Right lobe of liver (tissue), 6 donors: ENCODE measurements around the gene DTNB. TPM values are rescaled to one million over a fixed set of nuclear protein-coding genes. Genes with fewer than 3 reads are reported as not detected.

Experiments
- ATAC-seq, 4 donors: fragments of 200-7000 bp; cut with Tn5 transposase; one replicate each; pipeline ENCODE4 v1.9.1; 2020; ENCODE audit warnings: mild to moderate bottlenecking in 4 of 4, moderate library complexity in 4 of 4
- DNase-seq, 3 donors: peaks; one replicate each; pipeline ENCODE4 v3.0.0-alpha.2; 2020
- H3K27ac ChIP-seq, 3 donors: fragments of 200-600 bp; one replicate each; pipeline ENCODE4 v1.8.0; 2022
- H3K27me3 ChIP-seq, 2 donors: fragments of 200-600 bp; one replicate each; pipeline ENCODE4 v1.8.0; 2022
- H3K36me3 ChIP-seq, 4 donors: fragments of 200-600 bp; sonication (generic) in 1 of 4; one replicate each; pipeline versions ENCODE4 v1.5.1 to v1.8.0; 2017 to 2022; ENCODE audit warnings: control low read depth in 1 of 4
- H3K4me1 ChIP-seq, 4 donors: fragments of 200-600 bp; sonication (generic) in 1 of 4; one replicate each; pipeline versions ENCODE4 v1.5.1 to v1.8.0; 2017 to 2022; ENCODE audit warnings: control low read depth in 1 of 4
- H3K4me3 ChIP-seq, 3 donors: fragments of 200-600 bp; one replicate each; pipeline ENCODE4 v1.8.0; 2022
- H3K9me3 ChIP-seq, 4 donors: fragments of 200-600 bp; sonication (generic) in 1 of 4; one replicate each; pipeline versions ENCODE4 v1.5.1 to v1.8.0; 2017 to 2022; ENCODE audit warnings: control low read depth in 1 of 4
- POLR2A ChIP-seq: fragments of 450-650 bp; IDR thresholded peaks from one replicate; pipeline ENCODE4 v1.6.1; 2017; ENCODE audit warnings: antibody characterized with exemption, mild to moderate bottlenecking
- WGBS: methylation state at CpG from one replicate; pipeline ENCODE4 v1.1.6; 2018; ENCODE audit warnings: low coverage, low lambda C conversion rate; ENCODE audit not compliant: insufficient coverage; ENCODE audit errors: missing lambda C conversion rate; 5-methylcytosine and 5-hydroxymethylcytosine counted together
- intact Hi-C, 2 donors: fragments of 100-400 bp; cut with DNase I; formaldehyde crosslinking; loops; one replicate each; pipeline versions ENCODE4 v1.11.2 to v1.14.1; 2022
- total RNA-seq, 6 experiments: library from RNA; depleted of rRNA in 2 of 6; stranded (reverse); fragments of >200 nt in 2 of 6; fragmentation: NEBNext Ultra II Directional in 3 of 6; extraction: Animal tissue kit (Norgen Biotek cat#: 25700) in 3 of 6; gene quantifications; one replicate each; pipeline versions ENCODE4 v1.1.0 to v1.2.4, GENCODE V29; 2016 to 2023
- TF ChIP-seq, protein P1 (sequence below), 4 donors: fragments of 200-600 bp in 3 of 4; fragments of 450-650 bp in 1 of 4; IDR thresholded peaks; one replicate each; pipeline versions ENCODE4 v1.5.1 to v1.8.0; 2016 to 2022; ENCODE audit warnings: antibody characterized with exemption in 4 of 4, mild to moderate bottlenecking in 2 of 4
- donor health status: DM: no; HTN: yes; CAD: no.
- donor health status: DM: no; HTN: no; CAD: no.
- donor health status: DM: no; HTN: no; CAD: no.
- donor health status: DM: no; HTN: yes; CAD: no.
- donor health status: DM: no; HTN: yes; CAD: no.

Gene DTNB
- total RNA-seq, 6 experiments from 2014 or later: 7.0 to 10.3 (median 8.8) TPM

DNA sequence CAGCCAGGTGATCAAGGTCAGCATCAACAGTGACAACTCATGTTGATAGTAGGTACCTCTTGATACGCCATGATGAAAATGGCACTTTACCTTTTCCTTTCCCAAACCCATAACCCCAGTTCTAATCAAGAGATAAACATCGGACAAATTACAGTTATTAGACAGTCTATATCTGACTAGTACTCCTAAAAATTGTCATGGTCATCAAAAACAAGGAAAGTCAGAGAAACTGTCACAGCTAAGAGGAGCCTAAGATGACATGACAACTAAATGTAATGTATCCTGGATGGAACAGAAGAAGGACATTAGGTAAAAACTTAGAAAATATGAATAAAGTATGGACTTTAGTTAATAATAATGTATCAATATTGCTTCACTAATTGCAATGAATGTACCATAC lies 234.6 kb downstream of the DTNB start:
- no peaks in the 10 kb centered on the region for H3K4me1 ChIP-seq
- no peak for TF ChIP-seq POLR2A
- TF ChIP-seq, protein P1, sequence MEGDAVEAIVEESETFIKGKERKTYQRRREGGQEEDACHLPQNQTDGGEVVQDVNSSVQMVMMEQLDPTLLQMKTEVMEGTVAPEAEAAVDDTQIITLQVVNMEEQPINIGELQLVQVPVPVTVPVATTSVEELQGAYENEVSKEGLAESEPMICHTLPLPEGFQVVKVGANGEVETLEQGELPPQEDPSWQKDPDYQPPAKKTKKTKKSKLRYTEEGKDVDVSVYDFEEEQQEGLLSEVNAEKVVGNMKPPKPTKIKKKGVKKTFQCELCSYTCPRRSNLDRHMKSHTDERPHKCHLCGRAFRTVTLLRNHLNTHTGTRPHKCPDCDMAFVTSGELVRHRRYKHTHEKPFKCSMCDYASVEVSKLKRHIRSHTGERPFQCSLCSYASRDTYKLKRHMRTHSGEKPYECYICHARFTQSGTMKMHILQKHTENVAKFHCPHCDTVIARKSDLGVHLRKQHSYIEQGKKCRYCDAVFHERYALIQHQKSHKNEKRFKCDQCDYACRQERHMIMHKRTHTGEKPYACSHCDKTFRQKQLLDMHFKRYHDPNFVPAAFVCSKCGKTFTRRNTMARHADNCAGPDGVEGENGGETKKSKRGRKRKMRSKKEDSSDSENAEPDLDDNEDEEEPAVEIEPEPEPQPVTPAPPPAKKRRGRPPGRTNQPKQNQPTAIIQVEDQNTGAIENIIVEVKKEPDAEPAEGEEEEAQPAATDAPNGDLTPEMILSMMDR (IDR thresholded peaks at IDR 0.05): no peak
- H3K27me3 ChIP-seq: no peaks in the 10 kb centered on the region
- no peak overlapping the region for H3K4me3 ChIP-seq
- DNase-seq (no peak), ATAC-seq (no peak)
- H3K9me3 ChIP-seq: no peaks in the 10 kb centered on the region
- H3K27ac ChIP-seq: no peak overlapping the region
- WGBS: 95% methylated on average over 2 of the region's 2 CpGs
- intact Hi-C loops: no loop called here
- no peaks in the 10 kb centered on the region for H3K36me3 ChIP-seq

DNA sequence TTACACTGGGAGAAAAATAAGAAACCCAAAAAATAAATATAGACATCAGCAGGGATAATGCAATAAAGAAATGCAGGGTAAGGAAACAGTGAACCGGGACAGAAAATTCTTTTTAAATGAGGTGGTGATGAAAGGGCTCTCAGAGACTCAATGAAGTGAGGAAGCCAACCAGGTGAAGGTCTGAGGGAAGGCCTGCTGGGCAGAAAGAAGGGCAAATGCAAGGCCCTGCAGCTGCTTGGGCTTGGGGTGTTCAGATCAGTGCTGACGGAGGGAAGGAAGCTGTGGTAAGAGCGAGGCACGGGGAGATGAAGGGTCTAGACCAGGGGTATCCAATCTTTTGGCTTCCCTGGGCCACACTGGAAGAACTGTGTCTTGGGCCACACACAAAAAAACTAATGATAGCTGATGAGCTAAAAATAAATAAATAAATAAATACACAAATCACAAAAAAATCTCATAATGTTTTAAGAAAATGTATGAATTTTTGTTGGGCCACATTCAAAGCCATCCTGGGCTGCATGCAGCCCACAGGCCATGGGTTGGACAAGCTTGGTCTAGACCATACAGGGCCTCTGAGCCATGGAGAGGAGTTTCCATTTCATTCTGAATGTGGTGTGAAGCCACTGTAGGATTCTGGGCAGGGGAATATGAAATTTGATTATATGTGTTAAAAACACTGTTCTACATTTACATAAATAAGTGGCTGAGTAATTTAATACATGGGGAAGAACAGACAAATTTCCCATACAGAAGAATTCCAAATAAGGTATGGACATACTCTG lies 235.3 kb downstream of the DTNB start:
- Histone ChIP-seq H3K27ac (no peak overlapping the region), H3K36me3 (no peaks in the 10 kb centered on the region), H3K4me1 (no peaks in the 10 kb centered on the region), H3K4me3 (no peak overlapping the region), H3K9me3 (no peaks in the 10 kb centered on the region), H3K27me3 (no peaks in the 10 kb centered on the region)
- 85% methylated on average over 4 of the region's 4 CpGs for WGBS
- no peak for DNase-seq
- intact Hi-C loops: no loop called here
- TF ChIP-seq, protein P1 (IDR thresholded peaks at IDR 0.05): no peak
- no peak for TF ChIP-seq POLR2A
- ATAC-seq: no peak

DNA sequence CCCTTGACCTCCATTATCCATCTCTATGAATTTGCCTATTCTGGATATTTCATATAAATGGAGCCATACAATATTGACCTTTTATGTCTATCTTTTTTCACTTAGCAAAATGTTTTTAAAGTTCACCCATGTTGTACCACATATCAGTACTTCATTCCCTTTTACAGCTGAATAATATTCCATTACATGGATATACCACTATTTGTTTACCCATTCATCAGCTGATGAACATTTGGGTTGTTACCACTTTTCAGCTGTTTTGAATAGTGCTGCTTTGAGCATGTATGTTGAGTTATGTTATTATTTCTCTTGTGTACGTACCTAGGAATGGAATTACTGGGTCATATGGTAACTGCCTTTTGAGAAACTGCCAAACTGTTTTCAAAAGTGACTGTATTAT lies 238.0 kb downstream of the DTNB start:
- ATAC-seq (no peak), DNase-seq (no peak)
- Histone ChIP-seq H3K36me3 (no peaks in the 10 kb centered on the region), H3K27ac (no peak overlapping the region), H3K9me3 (no peaks in the 10 kb centered on the region), H3K27me3 (no peaks in the 10 kb centered on the region), H3K4me1 (no peaks in the 10 kb centered on the region), H3K4me3 (no peak overlapping the region)
- WGBS: 91% methylated on average over 1 of the region's 1 CpG
- TF ChIP-seq POLR2A: no peak
- intact Hi-C loops: no loop called here

DNA sequence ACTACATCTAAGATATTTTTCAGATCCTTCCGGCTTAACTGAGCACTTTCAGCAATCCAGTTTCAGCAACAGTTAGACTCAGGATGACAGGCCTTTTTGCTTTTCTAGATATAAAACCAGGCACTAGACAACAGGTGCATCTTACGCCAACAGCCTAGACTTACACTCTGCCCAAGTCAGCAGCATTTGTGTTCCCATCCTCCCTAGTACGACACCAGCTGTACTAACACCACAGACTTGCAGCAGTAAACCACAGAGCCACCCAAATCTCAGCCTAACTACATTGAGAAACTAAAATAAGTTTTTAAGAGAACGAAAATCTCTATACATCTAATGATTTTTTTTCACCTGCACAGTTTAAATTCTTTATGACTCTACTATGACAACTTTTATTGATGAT lies 241.8 kb downstream of the DTNB start:
- H3K4me1 ChIP-seq: peaks cover 0 to 1% (median under 1%) of the 10 kb centered on the region in 4 donors
- no peak for ATAC-seq
- H3K27me3 ChIP-seq: no peaks in the 10 kb centered on the region
- H3K4me3 ChIP-seq: no peak overlapping the region
- intact Hi-C loops: no loop called here
- TF ChIP-seq POLR2A: no peak
- TF ChIP-seq, protein P1 (IDR thresholded peaks at IDR 0.05): no peak
- H3K9me3 ChIP-seq: no peaks in the 10 kb centered on the region
- no peak overlapping the region for H3K27ac ChIP-seq
- DNase-seq: no peak
- WGBS: 89% methylated on average over 4 of the region's 4 CpGs
- H3K36me3 ChIP-seq: no peaks in the 10 kb centered on the region

DNA sequence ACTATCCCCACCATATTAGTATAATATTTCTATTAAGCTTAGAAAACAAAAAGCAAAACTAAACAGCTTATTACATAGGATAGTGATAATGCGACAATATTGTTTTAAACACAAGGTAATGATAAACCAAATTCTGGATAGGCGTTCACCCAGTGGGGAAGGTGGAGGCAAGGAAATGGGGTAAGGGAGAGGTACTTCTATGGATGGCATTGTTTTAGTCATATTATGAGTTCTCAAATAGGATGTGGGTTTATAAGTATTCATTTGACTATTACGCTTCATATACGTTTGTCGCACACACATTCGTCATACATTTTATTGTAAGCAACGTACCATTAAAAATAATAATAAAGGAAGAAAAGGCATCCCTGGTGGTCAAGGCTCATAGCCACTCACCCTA lies 242.8 kb downstream of the DTNB start:
- Histone ChIP-seq H3K36me3 (no peaks in the 10 kb centered on the region), H3K27ac (no peak overlapping the region), H3K27me3 (no peaks in the 10 kb centered on the region), H3K9me3 (no peaks in the 10 kb centered on the region), H3K4me3 (no peak overlapping the region), H3K4me1 (peaks cover 0 to 9% (median 4%) of the 10 kb centered on the region in 4 donors)
- intact Hi-C loops: no loop called here
- TF ChIP-seq, protein P1 (IDR thresholded peaks at IDR 0.05): no peak
- ATAC-seq (no peak), DNase-seq (no peak)
- WGBS: 89% methylated on average over 7 of the region's 7 CpGs
